Activated T-helper 1 cell treated with Interleukin-2 at 50 U/mL for 16 hours (primary cell): Measurements from ENCODE around the gene ISCU.

ENCODE experiments used
- DNase-seq: peaks from one replicate; pipeline ENCODE4 v3.0.0-alpha.2; 2020; ENCODE audit warnings: low read depth

The ISCU gene

DNA sequence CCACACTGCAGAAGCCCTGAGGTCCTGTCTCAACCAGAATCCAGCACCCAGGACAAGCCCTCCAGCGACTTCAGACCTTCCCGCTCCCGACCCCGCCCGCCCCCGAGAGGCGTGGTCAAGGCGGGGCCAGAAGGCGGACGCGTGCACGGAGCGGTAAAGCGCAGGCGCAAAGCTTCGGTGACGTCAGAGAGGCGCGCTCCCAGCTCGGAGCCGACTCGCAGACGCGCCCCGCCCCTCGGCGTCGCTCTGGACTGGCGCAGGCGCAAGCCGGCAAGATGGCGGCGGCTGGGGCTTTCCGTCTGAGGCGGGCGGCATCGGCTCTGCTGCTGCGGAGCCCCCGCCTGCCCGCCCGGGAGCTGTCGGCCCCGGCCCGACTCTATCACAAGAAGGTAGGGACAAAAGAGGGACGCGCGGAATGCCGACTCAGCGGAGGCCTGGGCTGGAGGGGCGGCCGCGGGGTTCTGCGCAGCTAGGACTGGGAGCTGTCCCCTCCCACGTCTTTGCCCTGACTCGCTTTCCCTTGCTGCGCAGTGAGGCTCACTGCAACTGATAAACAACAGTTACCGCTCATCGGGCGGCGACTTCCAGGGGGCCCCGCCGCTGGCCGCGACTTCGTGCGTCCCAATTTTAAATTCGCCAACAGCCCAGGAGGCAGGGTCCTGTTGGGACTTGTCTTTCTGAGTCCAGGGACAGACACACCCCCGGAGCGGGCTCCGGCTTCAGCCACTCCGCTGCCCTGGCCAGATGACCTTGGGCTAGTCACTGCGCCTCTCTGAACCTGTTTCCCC is at the start of gene ISCU:
Gene ISCU (plus strand): TSS at position 249 of the 788 bp plus-strand sequence. CDS start 27 bp downstream, at position 276.
- peak; percentile 99 for DNase-seq

DNA sequence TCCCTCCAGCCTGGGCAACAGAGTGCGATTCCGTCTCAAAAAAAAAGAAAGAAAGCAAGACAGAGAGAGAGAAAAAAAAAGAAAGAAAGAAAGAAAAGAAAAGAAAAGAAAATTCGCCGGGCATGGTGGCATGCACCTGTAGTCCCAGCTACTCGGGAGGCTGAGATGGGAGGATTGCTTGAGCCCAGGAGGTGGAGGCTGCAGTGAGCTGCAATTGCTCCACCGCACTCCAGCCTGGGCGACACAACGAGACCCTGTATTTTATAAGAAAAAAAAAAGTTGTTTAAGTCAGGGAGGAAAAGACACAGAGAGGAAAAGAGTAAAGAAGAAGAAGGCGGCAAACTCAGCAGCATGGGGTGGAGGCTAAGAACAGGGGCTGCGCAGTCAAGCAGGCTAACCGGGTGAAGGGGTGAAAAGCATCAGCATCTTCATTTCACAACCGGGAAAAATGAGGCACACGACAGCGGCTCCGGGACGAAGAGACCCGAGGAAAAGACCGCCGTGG is 47.9 kb upstream of the ISCU start:
- DNase-seq, result no peak

DNA sequence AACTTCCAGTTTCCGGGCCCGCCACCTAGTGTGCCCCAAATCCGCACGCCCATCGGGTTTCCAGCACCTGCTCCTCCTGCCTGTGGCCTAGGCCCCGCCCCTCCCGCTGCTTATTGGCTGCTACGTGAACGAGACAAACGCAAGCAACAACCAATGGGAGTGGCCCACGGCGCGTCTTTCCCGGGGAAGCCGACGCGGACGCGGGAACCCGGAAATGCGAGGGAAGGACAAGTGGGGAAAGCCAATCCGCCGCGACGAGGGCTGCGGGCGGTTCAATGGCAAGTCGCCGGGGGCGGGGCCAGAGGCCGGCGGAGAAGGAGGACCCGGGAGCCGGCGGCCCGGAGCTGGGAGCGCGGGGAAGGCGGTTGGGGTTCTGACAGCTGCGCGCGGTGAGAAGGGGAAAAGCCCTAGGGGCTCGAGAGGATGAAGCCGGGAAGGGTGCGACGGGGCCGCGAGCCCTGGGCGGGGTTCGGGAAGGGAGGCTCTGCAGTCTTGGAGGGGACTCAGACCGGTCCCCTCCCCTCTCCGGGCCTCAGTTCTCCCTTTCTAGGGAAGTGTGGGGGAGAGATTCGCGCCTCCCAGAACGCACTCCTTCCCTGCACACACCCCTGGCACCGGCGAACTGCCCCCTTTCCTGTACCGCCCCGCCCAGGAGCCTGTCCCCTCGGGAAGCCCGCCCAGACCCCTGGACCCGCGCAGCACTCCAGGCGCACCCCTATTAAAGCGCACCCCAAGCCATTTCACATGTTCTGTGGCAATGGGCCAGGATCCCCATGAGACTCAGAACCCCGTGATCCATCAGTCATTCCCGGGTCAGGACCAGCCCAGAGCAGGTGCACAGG is 47.2 kb upstream of the ISCU start, which contains the start of gene FICD:
Gene FICD (plus strand): TSS at position 305 of the 842 bp plus-strand sequence. CDS start 1,696 bp downstream, outside the sequence.
- DNase-seq, result peak; percentile 98

DNA sequence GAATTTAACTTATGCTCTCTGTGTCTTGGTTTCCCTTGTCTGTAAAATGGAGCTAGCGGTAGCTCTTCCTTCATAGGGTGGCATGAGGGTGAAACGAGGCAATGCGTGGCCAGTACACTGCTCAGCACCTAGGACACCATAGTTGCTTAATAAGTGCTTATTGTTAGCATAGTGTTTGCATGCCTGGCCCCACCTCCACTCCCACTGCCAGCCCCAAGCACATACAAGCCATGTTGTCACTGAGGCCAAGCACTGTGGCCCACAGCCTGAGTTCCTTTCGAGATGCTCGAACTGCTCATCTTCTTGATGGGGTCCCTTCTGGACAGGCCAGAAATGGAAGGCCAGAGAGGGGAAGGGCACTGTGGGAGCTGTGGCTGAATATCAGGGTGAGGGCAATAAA is 46.5 kb upstream of the ISCU start:
- no peak for DNase-seq

DNA sequence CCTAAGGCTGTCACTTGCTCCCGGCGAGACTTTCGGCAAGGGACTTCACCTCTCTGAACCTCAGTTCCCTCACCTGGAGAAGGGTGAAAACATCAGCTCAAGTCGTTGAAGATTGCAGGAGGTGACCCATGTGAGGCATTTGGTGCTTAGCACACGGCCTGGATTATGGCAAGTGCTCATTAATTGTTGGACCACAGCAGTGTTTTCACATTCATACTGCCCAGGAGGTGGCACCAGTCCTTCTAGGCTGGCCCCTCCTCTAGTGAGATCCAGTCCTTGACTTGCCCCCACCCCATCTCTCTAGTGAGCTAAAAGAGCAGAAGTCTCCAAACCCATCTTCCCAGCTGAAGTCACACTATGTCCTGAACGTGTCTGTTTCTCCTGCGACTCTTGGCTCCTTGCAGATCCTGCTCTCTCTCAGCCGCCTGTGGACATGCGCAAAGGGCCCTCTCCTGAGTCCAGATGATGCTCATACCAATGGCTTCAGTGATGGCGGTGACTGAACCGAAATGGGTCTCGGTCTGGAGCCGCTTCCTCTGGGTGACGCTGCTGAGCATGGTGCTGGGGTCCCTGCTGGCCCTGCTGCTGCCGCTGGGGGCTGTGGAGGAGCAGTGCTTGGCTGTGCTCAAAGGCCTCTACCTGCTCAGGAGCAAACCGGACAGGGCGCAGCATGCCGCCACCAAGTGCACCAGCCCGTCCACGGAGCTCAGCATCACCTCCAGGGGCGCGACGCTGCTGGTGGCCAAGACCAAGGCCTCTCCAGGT is 45.7 kb upstream of the ISCU start:
- no peak for DNase-seq

DNA sequence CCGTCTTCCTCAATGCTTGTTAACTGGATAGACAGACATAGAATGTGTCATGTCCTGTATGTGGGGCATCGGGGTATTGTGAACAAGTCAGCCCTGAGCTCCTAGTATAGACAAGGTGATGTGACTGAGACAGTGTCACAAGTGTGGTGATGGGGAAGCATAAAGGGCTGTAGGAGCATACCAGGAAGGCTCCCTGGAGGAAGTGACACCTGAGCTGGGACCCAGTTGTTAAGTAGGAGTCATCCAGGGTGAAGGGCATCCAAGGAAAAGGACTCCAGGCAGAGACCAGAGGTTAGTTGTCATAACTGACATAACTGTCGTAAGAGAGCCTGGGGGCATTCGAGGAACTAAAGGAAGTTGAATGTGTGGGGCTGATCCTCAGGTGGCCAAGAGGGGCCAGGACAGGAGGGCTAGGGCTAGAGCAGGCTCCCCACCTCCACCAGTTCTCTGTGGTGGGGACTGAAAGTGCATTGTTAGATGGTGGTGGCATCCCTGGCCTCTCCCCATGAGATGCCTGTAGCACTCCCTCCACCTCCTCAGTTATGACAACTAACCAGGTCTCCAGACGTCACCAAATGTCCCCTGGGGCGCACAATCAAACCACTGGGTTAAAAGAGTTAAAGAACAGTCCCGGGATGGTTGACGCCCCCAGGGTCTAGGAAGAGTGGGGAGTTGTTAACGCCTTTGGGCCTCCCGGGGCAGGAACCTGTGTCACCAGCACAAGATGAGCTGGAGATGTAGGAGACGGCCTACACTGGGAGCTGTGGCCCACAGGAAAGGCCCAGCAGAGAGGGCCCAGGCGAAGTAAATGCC is 44.9 kb upstream of the ISCU start:
- DNase-seq, result no peak

DNA sequence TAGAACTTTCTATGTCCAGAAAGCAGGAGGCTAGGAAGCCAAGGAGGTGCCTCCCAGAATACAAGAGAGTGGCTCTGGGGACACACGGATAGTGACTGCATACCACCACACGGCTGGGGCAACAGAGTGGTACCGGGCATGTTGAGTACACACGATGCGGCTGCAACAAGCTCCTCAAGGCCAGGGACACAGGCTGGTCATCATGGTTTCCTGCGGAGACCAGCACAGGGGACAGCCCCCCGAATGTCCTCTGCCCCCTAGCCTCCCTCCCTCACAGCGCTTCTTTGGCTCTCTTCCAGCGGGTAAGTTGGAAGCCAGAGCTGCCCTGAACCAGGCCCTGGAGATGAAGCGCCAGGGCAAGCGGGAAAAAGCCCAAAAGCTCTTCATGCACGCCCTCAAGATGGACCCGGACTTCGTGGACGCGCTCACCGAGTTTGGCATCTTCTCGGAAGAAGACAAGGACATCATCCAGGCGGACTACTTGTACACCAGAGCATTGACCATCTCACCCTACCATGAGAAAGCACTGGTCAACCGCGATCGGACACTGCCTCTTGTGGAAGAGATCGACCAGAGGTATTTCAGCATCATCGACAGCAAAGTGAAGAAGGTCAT is 44.2 kb upstream of the ISCU start:
- DNase-seq, result no peak

DNA sequence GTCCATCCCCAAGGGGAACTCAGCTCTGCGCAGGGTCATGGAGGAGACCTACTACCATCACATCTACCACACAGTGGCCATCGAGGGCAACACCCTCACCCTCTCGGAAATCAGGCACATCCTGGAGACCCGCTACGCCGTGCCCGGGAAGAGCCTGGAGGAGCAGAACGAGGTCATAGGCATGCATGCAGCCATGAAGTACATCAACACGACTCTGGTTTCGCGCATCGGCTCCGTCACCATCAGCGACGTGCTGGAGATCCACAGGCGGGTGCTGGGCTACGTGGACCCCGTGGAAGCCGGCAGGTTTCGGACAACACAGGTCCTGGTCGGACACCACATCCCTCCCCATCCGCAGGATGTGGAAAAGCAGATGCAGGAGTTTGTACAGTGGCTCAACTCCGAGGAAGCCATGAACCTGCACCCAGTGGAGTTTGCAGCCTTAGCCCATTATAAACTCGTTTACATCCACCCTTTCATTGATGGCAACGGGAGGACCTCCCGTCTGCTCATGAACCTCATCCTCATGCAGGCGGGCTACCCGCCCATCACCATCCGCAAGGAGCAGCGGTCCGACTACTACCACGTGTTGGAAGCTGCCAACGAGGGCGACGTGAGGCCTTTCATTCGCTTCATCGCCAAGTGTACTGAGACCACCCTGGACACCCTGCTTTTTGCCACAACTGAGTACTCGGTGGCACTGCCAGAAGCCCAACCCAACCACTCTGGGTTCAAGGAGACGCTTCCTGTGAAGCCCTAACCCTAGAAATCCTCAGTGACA is 43.5 kb upstream of the ISCU start:
- DNase-seq, result no peak

DNA sequence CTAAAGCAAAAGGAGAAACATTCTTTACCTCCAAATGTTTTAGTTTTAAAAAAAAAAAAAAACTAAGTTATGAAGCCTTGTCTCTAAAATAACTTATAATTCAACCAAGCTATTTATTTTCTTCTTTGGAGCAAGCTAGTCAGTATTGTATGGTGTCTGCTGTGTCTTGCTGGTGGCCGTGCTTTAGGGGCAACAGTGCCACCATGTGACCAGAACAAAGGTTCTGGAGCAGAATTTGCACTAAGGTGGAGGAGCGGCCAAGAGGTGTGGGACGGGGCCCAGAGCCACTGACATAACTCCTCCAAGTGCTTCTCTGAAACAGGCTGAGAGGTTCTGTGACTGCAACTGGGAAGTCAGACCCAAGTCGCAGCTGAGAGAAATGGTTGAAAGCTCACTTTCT is 42.8 kb upstream of the ISCU start:
- DNase-seq, result no peak

DNA sequence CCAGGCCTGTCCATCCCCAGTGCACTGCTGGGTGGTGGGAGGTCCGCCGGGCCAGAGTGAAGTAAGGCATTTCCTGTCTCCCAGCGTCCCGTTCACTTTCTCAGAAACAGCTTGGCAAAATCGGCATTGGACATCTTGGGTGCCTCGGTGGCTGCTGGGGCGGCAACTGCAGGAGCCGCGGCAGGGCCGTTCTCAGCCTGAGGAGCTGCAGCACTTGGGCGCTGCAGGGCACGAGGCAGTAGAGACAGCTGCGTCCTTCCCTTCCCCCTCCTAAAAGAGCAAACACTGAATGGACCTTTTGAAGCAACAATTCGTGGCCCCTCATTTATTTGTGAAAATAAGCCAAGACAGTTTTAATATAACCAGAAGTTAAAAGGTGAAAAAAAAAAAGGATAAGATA is 39.0 kb upstream of the ISCU start:
- no peak for DNase-seq

DNA sequence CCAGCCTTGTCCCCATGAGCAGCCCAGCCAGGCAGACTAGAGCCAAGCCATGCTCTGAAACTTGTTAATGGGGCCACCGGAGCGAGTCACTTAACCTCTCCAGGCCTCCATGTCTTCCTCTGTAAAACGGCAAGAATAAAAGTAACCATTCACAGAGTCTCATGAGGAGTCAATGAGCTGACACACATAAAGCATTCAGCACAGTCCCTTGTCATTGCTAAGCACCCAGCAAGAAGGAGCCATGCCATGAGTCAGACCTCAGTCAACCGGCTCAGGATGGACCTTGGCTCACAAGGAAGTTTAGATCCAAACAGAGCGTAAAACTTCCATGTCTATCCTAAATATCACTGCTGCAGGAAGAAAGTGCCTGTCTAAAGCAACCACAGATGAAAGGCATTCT is 36.7 kb upstream of the ISCU start:
- DNase-seq, result no peak

DNA sequence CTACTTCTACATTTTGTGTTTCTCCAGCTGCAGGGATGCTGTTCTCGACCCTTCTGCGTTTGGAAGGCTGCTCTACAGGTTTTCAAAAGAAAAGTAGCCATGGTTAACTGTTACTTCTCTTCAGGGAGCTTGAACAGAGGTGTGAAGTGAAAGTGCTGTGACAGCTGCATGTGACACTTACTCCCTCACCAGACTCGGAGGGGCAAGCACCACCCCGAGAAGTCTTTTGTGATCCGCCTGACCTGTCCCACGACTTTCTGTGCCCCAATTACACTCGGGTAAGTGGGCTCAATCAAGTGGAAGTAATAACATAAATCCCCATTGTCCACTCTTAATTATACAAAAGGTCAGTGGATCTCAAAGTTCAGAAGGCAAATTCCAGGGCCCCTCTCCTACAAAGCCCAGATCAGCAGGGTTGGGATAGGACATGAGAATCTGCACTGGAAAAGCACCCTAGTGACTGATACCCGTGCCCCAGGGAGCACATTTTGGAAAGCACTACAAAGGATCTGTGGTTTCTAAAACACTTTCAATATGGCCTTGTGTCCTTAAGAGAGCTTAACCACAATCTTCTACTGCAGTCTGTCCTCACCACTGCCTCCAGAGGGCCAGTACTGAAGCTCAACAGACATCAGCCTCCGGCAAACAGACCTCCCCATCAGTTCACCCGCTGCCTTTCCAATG is 35.8 kb upstream of the ISCU start:
- DNase-seq, result no peak

DNA sequence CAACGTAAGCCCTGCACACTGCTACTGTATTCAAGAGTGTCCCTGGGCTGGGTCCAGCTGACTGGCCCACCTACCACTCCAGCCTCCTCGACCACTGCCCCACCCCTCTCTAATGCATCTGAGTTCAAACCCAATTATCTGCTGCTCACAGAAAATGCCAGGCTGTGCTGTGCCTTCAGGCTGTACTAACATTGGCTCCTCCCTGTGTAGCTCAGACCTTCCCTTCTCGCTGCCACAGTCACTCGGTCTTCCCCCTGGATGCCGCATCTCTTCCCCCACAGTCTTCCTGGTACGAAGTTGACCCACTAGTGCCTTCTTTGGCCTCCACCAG is 35.3 kb upstream of the ISCU start:
- DNase-seq, result no peak

DNA sequence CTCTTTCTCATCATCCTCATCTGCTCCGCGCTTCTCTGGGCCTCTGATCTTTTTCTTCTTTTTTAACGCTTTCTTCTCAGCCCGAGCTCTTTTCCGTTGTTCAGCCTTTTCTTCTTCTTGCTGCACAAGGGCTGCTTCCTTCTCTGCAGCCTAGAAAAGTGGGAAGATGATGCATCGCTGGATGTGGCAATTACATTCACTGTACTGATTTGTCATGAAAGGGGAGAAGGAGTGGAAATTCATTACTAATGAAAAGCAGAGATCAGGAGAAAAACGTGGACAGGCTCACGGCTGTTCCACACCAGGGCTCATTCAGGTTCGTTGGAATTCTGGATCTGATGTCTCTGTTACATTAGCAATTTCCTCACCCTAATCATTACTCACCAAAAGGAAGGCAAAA is 32.2 kb upstream of the ISCU start:
- no peak for DNase-seq

DNA sequence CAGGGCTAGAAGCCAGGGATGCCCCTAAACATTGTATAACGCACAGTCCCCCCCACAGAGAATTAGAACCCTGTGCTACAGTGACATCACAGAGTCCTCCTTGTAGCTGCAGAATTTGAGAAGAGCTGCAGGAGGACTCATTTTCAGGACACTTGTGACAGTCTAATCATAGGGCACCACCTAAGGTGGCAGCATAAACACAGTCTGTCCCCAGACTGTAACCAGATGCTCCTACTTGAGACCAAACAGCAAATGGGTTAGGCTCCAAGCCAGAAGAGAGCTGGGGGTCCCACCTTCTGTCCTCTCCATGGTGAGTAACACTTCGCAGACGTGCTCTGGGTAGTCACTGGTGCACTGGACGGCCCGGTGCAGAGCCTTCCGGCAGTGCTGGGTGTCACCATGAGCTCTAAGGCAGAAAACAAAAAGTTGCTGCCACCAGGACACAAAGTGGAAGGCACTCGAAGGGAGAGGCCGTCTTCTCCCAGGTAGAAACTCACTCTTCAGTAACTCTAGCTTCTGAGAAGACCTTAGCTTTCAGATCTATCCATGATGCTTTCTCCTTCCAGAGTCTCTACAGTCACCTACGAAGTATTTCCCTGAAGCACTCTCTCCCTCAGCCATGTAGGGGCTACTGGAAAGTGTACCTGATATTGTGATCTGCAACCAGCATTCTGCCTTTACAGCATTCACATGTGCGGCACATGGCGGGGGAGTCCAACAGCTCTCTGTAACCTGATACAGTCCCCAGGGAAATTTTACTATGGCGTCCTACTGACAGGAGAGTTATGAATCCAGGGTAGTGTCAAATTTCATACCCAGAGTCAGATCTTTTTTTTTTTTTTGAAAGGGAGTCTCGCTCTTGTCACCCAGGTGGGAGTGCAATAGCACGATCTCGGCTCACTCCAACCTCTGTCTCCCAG is 30.2 kb upstream of the ISCU start:
- DNase-seq, result no peak

DNA sequence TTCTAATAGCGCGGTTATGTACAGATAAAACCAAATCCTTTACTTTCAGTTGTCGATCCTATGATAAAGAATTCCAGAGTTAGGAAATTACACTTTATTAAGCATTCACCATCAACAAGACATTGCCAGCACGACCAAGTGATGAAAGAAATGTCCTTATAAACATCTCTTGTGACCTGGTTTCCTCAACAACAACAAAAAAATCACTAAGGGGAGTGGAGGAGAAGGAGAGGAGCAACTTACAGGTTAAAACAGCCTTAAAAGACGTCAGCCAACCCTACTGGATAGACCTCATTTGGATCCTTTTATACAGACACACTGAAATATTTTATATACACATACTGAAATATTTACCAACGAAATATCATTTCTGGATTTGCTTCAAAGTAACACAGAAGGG is 24.2 kb upstream of the ISCU start:
- no peak for DNase-seq

DNA sequence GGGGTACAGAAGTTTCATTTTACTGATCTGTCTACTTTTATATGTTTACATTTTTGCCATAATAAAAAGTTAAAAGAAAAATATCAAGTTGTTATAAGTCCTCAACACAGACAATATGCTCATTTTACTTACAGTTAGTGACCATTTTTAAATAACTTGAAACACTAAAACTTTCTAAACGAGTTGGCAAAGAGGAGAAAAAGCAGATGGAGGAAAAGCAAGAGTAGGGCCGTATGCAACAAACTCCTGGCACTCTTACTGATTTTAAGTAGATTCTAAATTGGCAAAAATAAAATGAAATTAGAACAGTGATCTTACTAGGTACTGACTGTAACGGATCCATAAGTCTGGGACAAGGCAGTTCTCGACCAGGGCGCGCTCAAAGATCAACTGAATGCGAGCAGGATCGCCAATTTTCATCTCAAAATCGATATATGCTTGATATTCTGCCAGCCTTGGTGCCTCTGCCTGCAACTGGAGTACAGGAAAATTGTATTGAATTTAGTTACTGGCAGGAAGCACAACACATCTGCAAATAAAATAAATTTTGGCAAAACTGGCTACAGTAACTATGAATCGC is 23.7 kb upstream of the ISCU start:
- DNase-seq, result no peak

DNA sequence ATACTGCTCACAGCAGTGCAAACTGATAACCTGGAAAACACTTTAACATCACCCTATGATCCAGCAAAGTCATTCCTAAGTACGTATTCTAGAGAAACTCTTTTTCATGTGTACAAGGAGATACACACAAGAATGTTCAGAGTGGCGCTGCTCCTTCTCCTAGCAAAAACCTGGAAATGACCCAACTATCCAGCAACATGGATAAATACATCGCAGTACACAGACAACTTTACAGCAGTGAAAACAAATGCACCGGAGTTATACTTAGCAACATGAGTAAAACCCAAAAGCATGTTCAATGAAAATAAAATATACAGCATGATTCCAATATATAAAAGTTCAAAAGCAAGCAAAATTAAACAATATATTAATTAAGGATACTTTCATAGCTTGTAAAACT is 20.1 kb upstream of the ISCU start:
- DNase-seq, result no peak
